Activated naive CD8-positive, alpha-beta T cell (primary cell): ENCODE results near the gene OR5K4.

Experiments used
- H3K27ac Mint-ChIP-seq: one replicate; pipeline ENCODE4 v1.8.0; 2021; ENCODE audit warnings: mixed read lengths
- H3K27me3 Mint-ChIP-seq: one replicate; pipeline ENCODE4 v1.8.0; 2021; ENCODE audit warnings: mixed read lengths
- H3K36me3 Mint-ChIP-seq: one replicate; pipeline ENCODE4 v1.8.0; 2021; ENCODE audit warnings: mixed read lengths
- H3K4me1 Mint-ChIP-seq: one replicate; pipeline ENCODE4 v1.8.0; 2021; ENCODE audit warnings: low read depth, mixed read lengths
- H3K4me3 Mint-ChIP-seq: one replicate; pipeline ENCODE4 v1.8.0; 2021; ENCODE audit warnings: mild to moderate bottlenecking, mixed read lengths
- H3K9me3 Mint-ChIP-seq: one replicate; pipeline ENCODE4 v1.8.0; 2021; ENCODE audit warnings: low read depth, mixed read lengths

OR5K4 gene

GRCh38 chr3:98353554-98353953 is at the start of gene OR5K4:
Gene OR5K4, plus strand, starts transcription at chr3:98353854. Its CDS starts 0 bp downstream, at chr3:98353854.
- Mint-ChIP-seq H3K27me3 (peaks cover 9% of the 10 kb centered on the region), H3K4me3 (no peak within 1 kb of the TSS), H3K36me3 (no peaks in the 10 kb centered on the region), H3K27ac (no peak within 1 kb of the TSS), H3K4me1 (no peaks in the 10 kb centered on the region), H3K9me3 (peaks cover 5% of the 10 kb centered on the region)

GRCh38 chr3:98322101-98322500 is 31.6 kb upstream of the OR5K4 start:
- no peaks in the 10 kb centered on the region for H3K9me3 Mint-ChIP-seq
- no peak overlapping the region for H3K4me3 Mint-ChIP-seq
- H3K27me3 Mint-ChIP-seq = peaks cover 2% of the 10 kb centered on the region
- no peak overlapping the region for H3K27ac Mint-ChIP-seq
- no peaks in the 10 kb centered on the region for H3K4me1 Mint-ChIP-seq
- no peaks in the 10 kb centered on the region for H3K36me3 Mint-ChIP-seq

GRCh38 chr3:98322686-98323085 is 31.0 kb upstream of the OR5K4 start:
- Mint-ChIP-seq H3K9me3 (no peaks in the 10 kb centered on the region), H3K4me1 (no peaks in the 10 kb centered on the region), H3K27me3 (peaks cover 2% of the 10 kb centered on the region), H3K36me3 (no peaks in the 10 kb centered on the region), H3K4me3 (no peak overlapping the region), H3K27ac (no peak overlapping the region)

- no peak overlapping the region for H3K27ac Mint-ChIP-seq
- H3K4me1 Mint-ChIP-seq = no peaks in the 10 kb centered on the region
- H3K4me3 Mint-ChIP-seq = no peak overlapping the region
- H3K36me3 Mint-ChIP-seq = no peaks in the 10 kb centered on the region
- peaks cover 5% of the 10 kb centered on the region for H3K27me3 Mint-ChIP-seq
- no peaks in the 10 kb centered on the region for H3K9me3 Mint-ChIP-seq
Observed at GRCh38 chr3:98323425-98323824, 30.2 kb upstream of the OR5K4 start.

- Mint-ChIP-seq H3K36me3 (no peaks in the 10 kb centered on the region), H3K4me3 (no peak overlapping the region), H3K4me1 (no peaks in the 10 kb centered on the region), H3K27me3 (peaks cover 8% of the 10 kb centered on the region), H3K27ac (no peak overlapping the region), H3K9me3 (no peaks in the 10 kb centered on the region)
Observed at GRCh38 chr3:98325055-98325454, 28.6 kb upstream of the OR5K4 start.

GRCh38 chr3:98326105-98326893 is 27.4 kb upstream of the OR5K4 start:
- peaks cover 10% of the 10 kb centered on the region for H3K27me3 Mint-ChIP-seq
- no peaks in the 10 kb centered on the region for H3K9me3 Mint-ChIP-seq
- no peak overlapping the region for H3K27ac Mint-ChIP-seq
- no peak overlapping the region for H3K4me3 Mint-ChIP-seq
- no peaks in the 10 kb centered on the region for H3K36me3 Mint-ChIP-seq
- H3K4me1 Mint-ChIP-seq = no peaks in the 10 kb centered on the region

GRCh38 chr3:98326945-98327344 is 26.7 kb upstream of the OR5K4 start:
- Mint-ChIP-seq H3K4me1 (no peaks in the 10 kb centered on the region), H3K27ac (no peak overlapping the region), H3K4me3 (no peak overlapping the region), H3K9me3 (no peaks in the 10 kb centered on the region), H3K36me3 (no peaks in the 10 kb centered on the region), H3K27me3 (peaks cover 12% of the 10 kb centered on the region)

- H3K9me3 Mint-ChIP-seq = no peaks in the 10 kb centered on the region
- H3K4me3 Mint-ChIP-seq = no peak overlapping the region
- no peaks in the 10 kb centered on the region for H3K4me1 Mint-ChIP-seq
- H3K36me3 Mint-ChIP-seq = no peaks in the 10 kb centered on the region
- peaks cover 12% of the 10 kb centered on the region for H3K27me3 Mint-ChIP-seq
- no peak overlapping the region for H3K27ac Mint-ChIP-seq
Observed at GRCh38 chr3:98328933-98329332, 24.7 kb upstream of the OR5K4 start.

GRCh38 chr3:98329392-98330124 is 24.1 kb upstream of the OR5K4 start:
- peaks cover 12% of the 10 kb centered on the region for H3K27me3 Mint-ChIP-seq
- H3K27ac Mint-ChIP-seq = no peak overlapping the region
- no peaks in the 10 kb centered on the region for H3K9me3 Mint-ChIP-seq
- no peak overlapping the region for H3K4me3 Mint-ChIP-seq
- H3K4me1 Mint-ChIP-seq = no peaks in the 10 kb centered on the region
- no peaks in the 10 kb centered on the region for H3K36me3 Mint-ChIP-seq

- Mint-ChIP-seq H3K4me1 (no peaks in the 10 kb centered on the region), H3K27me3 (peaks cover 12% of the 10 kb centered on the region)
Observed at GRCh38 chr3:98331329-98331728, 22.3 kb upstream of the OR5K4 start.

GRCh38 chr3:98333989-98334606 is 19.6 kb upstream of the OR5K4 start:
- no peaks in the 10 kb centered on the region for H3K36me3 Mint-ChIP-seq
- no peak overlapping the region for H3K27ac Mint-ChIP-seq
- H3K4me3 Mint-ChIP-seq = no peak overlapping the region
- H3K4me1 Mint-ChIP-seq = no peaks in the 10 kb centered on the region
- H3K9me3 Mint-ChIP-seq = no peaks in the 10 kb centered on the region
- peaks cover 7% of the 10 kb centered on the region for H3K27me3 Mint-ChIP-seq

More at GRCh38 chr3:98331329-98331728, 22.3 kb upstream of the OR5K4 start:
- no peaks in the 10 kb centered on the region for H3K36me3 Mint-ChIP-seq
- no peak overlapping the region for H3K4me3 Mint-ChIP-seq
- H3K9me3 Mint-ChIP-seq = no peaks in the 10 kb centered on the region
- no peak overlapping the region for H3K27ac Mint-ChIP-seq

- H3K9me3 Mint-ChIP-seq = no peaks in the 10 kb centered on the region
- no peaks in the 10 kb centered on the region for H3K4me1 Mint-ChIP-seq
- no peaks in the 10 kb centered on the region for H3K36me3 Mint-ChIP-seq
- peaks cover 1% of the 10 kb centered on the region for H3K27me3 Mint-ChIP-seq
- H3K4me3 Mint-ChIP-seq = no peak overlapping the region
- H3K27ac Mint-ChIP-seq = no peak overlapping the region
Observed at GRCh38 chr3:98339031-98339430, 14.6 kb upstream of the OR5K4 start.

GRCh38 chr3:98341758-98342157 is 11.9 kb upstream of the OR5K4 start:
- no peaks in the 10 kb centered on the region for H3K9me3 Mint-ChIP-seq
- peaks cover 6% of the 10 kb centered on the region for H3K27me3 Mint-ChIP-seq
- H3K4me3 Mint-ChIP-seq = no peak overlapping the region
- no peak overlapping the region for H3K27ac Mint-ChIP-seq
- H3K36me3 Mint-ChIP-seq = no peaks in the 10 kb centered on the region
- no peaks in the 10 kb centered on the region for H3K4me1 Mint-ChIP-seq

- H3K36me3 Mint-ChIP-seq = no peaks in the 10 kb centered on the region
- no peak overlapping the region for H3K4me3 Mint-ChIP-seq
- no peaks in the 10 kb centered on the region for H3K9me3 Mint-ChIP-seq
- no peaks in the 10 kb centered on the region for H3K4me1 Mint-ChIP-seq
- peaks cover 9% of the 10 kb centered on the region for H3K27me3 Mint-ChIP-seq
- H3K27ac Mint-ChIP-seq = no peak overlapping the region
Observed at GRCh38 chr3:98343647-98344507, 9.8 kb upstream of the OR5K4 start.
